Lung (tissue), 12 donors: ENCODE measurements around the gene GOLGA6L9. TPM values are rescaled to one million over a fixed set of nuclear protein-coding genes. Genes with fewer than 3 reads are reported as not detected.
"Not testable (repeated sequence)": the region's sequence is repeated elsewhere in the genome, so short reads cannot be mapped to it uniquely, and the experiment has no call there.

Experiments
- ATAC-seq: fragments of 200-7000 bp; cut with Tn5 transposase; one replicate; pipeline ENCODE4 v1.9.1; 2020; ENCODE audit warnings: moderate number of reproducible peaks; ENCODE audit not compliant: insufficient read depth, low FRiP score
- DNase-seq, 3 donors: peaks; one replicate each; pipeline ENCODE4 v3.0.0-alpha.2; 2013 to 2017
- H3K27ac ChIP-seq, 2 donors: one replicate each; pipeline ENCODE4 v1.5.1; 2013; ENCODE audit warnings: mild to moderate bottlenecking in 2 of 2, moderate library complexity in 2 of 2, control low read depth in 1 of 2, inconsistent platforms in 1 of 2, low read depth in 1 of 2, low read length in 1 of 2
- H3K27me3 ChIP-seq, 3 donors: one replicate each; pipeline ENCODE4 v1.5.1; 2013; ENCODE audit warnings: low read length in 2 of 3; ENCODE audit not compliant: control insufficient read depth in 3 of 3, insufficient read depth in 3 of 3
- H3K36me3 ChIP-seq, 4 donors: one replicate each; pipeline ENCODE4 v1.5.1; 2013; ENCODE audit warnings: low read length in 4 of 4, mild to moderate bottlenecking in 1 of 4, moderate library complexity in 1 of 4; ENCODE audit not compliant: control insufficient read depth in 4 of 4, insufficient read depth in 4 of 4
- H3K4me1 ChIP-seq, 5 donors: one replicate each; pipeline ENCODE4 v1.5.1; 2013; ENCODE audit warnings: low read length in 5 of 5, mild to moderate bottlenecking in 2 of 5, moderate library complexity in 1 of 5; ENCODE audit not compliant: control insufficient read depth in 5 of 5, insufficient read depth in 5 of 5
- H3K4me3 ChIP-seq: one replicate; pipeline ENCODE4 v1.5.1; 2013; ENCODE audit warnings: mild to moderate bottlenecking, control low read depth, moderate library complexity
- H3K9ac ChIP-seq, 2 donors: one replicate each; pipeline ENCODE4 v1.5.1; 2013; ENCODE audit warnings: low read length in 2 of 2, control low read depth in 1 of 2; ENCODE audit not compliant: insufficient read depth in 1 of 2
- H3K9me3 ChIP-seq, 4 donors: one replicate each; pipeline ENCODE4 v1.5.1; 2013; ENCODE audit warnings: low read length in 3 of 4, mild to moderate bottlenecking in 1 of 4, moderate library complexity in 1 of 4; ENCODE audit not compliant: control insufficient read depth in 4 of 4, insufficient read depth in 3 of 4
- CTCF ChIP-seq: IDR thresholded peaks from 2 replicates; pipeline ENCODE4 v1.5.1; 2012; ENCODE audit warnings: mild to moderate bottlenecking; ENCODE audit errors: control extremely low read depth, extremely low read depth
- WGBS, 2 donors: extraction: QIAGEN DNeasy Blood & Tissue Kit; methylation state at CpG; one replicate each; pipeline ENCODE4 v1.1.7; 2013; 5-methylcytosine and 5-hydroxymethylcytosine counted together
- polyA plus RNA-seq, 2 donors: library from polyadenylated mRNA; stranded (reverse); fragments of 200-250 nt; gene quantifications; one replicate each; pipeline ENCODE4 v1.2.1, GENCODE V29; 2013
- total RNA-seq, 2 donors: library from RNA; depleted of rRNA in 1 of 2; stranded (reverse); fragments of >200 nt in 1 of 2; gene quantifications; one replicate each; pipeline ENCODE4 v1.2.1, GENCODE V29; 2014 to 2021
- donor health status: control.
- donor health status: control.
- donor health status: Bipolar disorder and iron deficiency.
- donor health status: healthy.
- donor health status: DM: yes; HTN: yes; CAD: no.

GOLGA6L9 gene
- total and polyA plus RNA-seq, 4 donors, result 1.5 to 13.7 (median 8.2) TPM

- WGBS, 2 donors, result 95 to 97% methylated on average over 4 of the region's 4 CpGs
- ATAC-seq, result no peak
These were observed 35.9 kb upstream of the GOLGA6L9 start for GRCh38 chr15:82393671-82394070.

GRCh38 chr15:82395788-82396187, 33.8 kb upstream of the GOLGA6L9 start:
- H3K9me3 ChIP-seq, DNase-seq, H3K27ac ChIP-seq, H3K27me3 ChIP-seq, H3K4me3 ChIP-seq, H3K4me1 ChIP-seq, ATAC-seq, H3K9ac ChIP-seq, H3K36me3 ChIP-seq: not testable (repeated sequence)
- WGBS, 2 donors, result 80 to 86% methylated on average over 1 of the region's 4 CpGs

More at GRCh38 chr15:82393671-82394070, 35.9 kb upstream of the GOLGA6L9 start:
- Histone ChIP-seq H3K27ac (no peak overlapping the region), H3K4me3 (no peak overlapping the region), H3K9ac (no peak overlapping the region), H3K4me1 (no peaks in the 10 kb centered on the region), H3K27me3 (no peaks in the 10 kb centered on the region), H3K9me3 (no peaks in the 10 kb centered on the region), H3K36me3 (no peaks in the 10 kb centered on the region)
- no peak for DNase-seq
- TF ChIP-seq CTCF, result no peak

GRCh38 chr15:82397817-82398216, 31.8 kb upstream of the GOLGA6L9 start:
- H3K4me1 ChIP-seq, result no peaks in the 10 kb centered on the region
- DNase-seq (no peak), ATAC-seq (no peak)
- no peak overlapping the region for H3K9ac ChIP-seq
- no peaks in the 10 kb centered on the region for H3K27me3 ChIP-seq
- H3K36me3 ChIP-seq, result no peaks in the 10 kb centered on the region
- no peak overlapping the region for H3K4me3 ChIP-seq
- H3K27ac ChIP-seq, result no peak overlapping the region
- H3K9me3 ChIP-seq, result no peaks in the 10 kb centered on the region
- TF ChIP-seq CTCF, result no peak
- 85% methylated on average over 3 of the region's 3 CpGs for WGBS, 2 donors

- DNase-seq (no peak), ATAC-seq (no peak)
- Histone ChIP-seq H3K4me3 (no peak overlapping the region), H3K9ac (no peak overlapping the region), H3K27me3 (no peaks in the 10 kb centered on the region), H3K4me1 (no peaks in the 10 kb centered on the region), H3K9me3 (no peaks in the 10 kb centered on the region), H3K27ac (no peak overlapping the region), H3K36me3 (no peaks in the 10 kb centered on the region)
- WGBS, 2 donors, result 100% methylated on average over 1 of the region's 1 CpG; no CpG with 5 or more reads in 1 of the 2 donors
- TF ChIP-seq CTCF, result no peak
These were observed 30.8 kb upstream of the GOLGA6L9 start for GRCh38 chr15:82398785-82399184.

- DNase-seq, H3K4me1 ChIP-seq, H3K4me3 ChIP-seq, H3K36me3 ChIP-seq, H3K27me3 ChIP-seq, H3K27ac ChIP-seq, H3K9ac ChIP-seq, H3K9me3 ChIP-seq, ATAC-seq: not testable (repeated sequence)
- 78 to 86% methylated on average over 5 of the region's 5 CpGs for WGBS, 2 donors
These were observed 30.1 kb upstream of the GOLGA6L9 start for GRCh38 chr15:82399366-82400103.

- H3K27me3 ChIP-seq, H3K4me3 ChIP-seq, H3K27ac ChIP-seq, H3K9me3 ChIP-seq, H3K36me3 ChIP-seq, H3K4me1 ChIP-seq, H3K9ac ChIP-seq, DNase-seq, ATAC-seq: not testable (repeated sequence)
- WGBS, 2 donors, result 92 to 97% methylated on average over 6 of the region's 6 CpGs
These were observed 27.7 kb upstream of the GOLGA6L9 start for GRCh38 chr15:82401918-82402317.
